GM10248 (cell line): ENCODE results near the gene PTPRG.

Experiments used
- CTCF ChIA-PET: fragments of 300-600 bp; sonication (Branson Sonifier 250); formaldehyde crosslinking; extraction: SDS; loops from one replicate; lab custom pipeline; 2021; ENCODE audit warnings: antibody characterized with exemption; lab: Yijun Ruan, JAX
- POLR2A ChIA-PET: fragments of 350-650 bp; sonication (Branson Sonifier 250); formaldehyde crosslinking; extraction: SDS; loops from one replicate; lab custom pipeline; 2020; ENCODE audit warnings: antibody characterized with exemption; lab: Yijun Ruan, JAX
- DNase-seq: peaks from one replicate; pipeline ENCODE4 v3.0.0; 2012; ENCODE audit errors: extremely low spot score
- CTCF ChIP-seq: IDR thresholded peaks from 2 replicates; pipeline ENCODE4 v1.5.1; 2012; ENCODE audit warnings: mild to moderate bottlenecking, low read depth; ENCODE audit errors: extremely low read depth, missing control alignments, control extremely low read depth

Gene PTPRG

DNA sequence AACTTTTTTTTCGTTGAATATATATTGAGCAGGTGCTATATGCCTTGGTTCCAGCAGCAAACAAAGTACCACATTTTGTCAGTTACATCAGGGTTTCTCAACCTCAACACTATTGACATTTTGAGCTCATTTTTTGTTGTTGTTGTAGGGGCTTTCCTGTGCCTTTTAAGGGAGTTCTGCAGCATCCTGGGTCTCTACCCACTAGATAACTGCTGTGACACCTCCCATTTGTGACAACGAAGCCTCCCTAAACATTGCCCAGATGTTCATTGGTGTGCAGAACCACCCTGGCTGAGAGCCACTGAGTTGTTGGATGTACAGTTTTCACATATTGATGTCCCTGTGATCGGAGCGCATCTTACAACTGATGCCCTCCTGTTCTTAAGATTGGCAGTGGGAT, 382.6 kb downstream of the PTPRG start:
- DNase-seq: no peak
- TF ChIP-seq CTCF: no peak
- POLR2A ChIA-PET: no interaction called here
- CTCF ChIA-PET: no interaction called here

DNA sequence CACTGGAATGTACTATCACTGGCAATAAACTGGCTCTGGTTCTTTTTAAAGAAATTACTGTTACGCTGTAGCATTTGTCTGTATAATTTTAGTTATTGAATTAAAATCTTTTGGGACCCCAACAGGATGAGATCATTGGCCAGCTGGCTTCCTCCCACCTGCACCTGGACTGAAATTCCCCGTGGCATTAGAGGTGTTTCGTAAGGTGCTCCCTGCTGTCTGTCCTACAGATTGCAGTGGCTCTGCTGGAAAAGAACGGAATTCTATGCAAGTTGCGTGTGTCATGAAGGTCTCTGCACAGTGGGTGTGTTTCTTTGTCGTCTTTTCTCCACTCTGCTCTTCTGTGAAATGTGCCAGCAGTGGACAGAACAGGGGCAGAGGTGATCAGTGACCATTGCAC, 383.4 kb downstream of the PTPRG start:
- no peak for TF ChIP-seq CTCF
- ChIA-PET CTCF (interaction anchor here (2.9 kb wide), 1 partner anchor 8 kb away, joined by 25 read pairs; no protein-coding TSS in a partner anchor), POLR2A (no interaction called here)
- no peak for DNase-seq

DNA sequence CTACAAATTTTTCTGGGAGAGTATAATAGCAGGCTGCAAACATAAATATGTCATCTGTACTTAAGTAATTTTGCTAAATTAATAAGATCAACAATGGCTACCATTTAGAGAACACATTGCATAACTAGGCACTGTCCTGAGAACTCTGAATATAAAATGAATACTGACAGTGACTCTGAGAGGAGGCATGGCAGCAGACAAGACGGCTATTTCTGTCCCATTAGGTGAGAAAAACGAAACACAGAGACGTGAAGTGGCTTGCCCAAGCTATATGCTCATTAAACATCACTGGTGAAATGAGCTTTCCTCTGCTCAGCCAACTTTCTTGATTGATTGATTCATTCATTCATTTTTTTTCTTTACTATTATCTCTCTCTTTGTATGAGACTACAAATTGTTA, 384.3 kb downstream of the PTPRG start:
- no peak for TF ChIP-seq CTCF
- DNase-seq: no peak
- ChIA-PET POLR2A (no interaction called here), CTCF (interaction anchor here (0.9 to 2.9 kb wide), 3 partner anchors 9 to 243 kb away, joined by 3 to 25 read pairs (median 4); no protein-coding TSS in a partner anchor)

DNA sequence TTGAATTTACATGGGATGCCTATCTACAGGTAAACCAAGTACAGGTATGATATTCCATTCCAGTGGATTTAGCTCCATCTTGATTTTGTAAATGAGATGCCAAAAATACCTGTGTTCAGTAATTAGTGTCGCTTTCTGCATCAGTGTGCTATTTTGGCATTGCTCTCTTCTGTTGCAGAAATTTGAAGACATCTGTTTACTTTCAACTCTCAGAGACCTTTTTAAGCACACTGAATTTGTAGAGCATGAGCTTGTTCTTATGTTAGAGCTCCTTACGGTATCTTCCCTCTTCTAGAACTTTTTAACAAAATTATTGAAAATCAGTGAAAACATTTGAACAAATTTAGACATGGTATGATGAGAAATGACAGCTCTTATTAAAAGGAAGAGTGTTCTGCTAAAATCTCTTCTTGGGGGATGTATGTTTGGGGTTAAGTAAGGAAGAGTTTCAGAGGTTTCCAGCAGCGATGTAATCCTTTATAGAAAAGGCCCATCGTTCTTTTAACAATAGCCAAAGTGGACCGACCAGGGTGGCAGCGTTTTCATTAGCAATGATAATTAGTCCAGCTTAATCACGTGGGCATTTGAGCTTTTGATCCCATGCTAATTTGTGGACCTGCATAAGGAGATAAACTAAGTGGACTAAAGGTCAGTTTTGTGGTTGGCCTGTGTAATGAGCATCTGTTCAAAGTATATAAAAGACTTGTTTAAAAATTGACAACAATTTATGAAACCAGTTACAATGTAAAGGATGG, 385.4 kb downstream of the PTPRG start:
- no peak for DNase-seq
- CTCF ChIA-PET: interaction anchor here (0.9 to 2.9 kb wide), 3 partner anchors 10 to 242 kb away, joined by 4 to 25 read pairs (median 5); no protein-coding TSS in a partner anchor
- POLR2A ChIA-PET: no interaction called here
- TF ChIP-seq CTCF: no peak

GRCh38 chr3:61947456-61947855, 386.1 kb downstream of the PTPRG start:
- ChIA-PET POLR2A (no interaction called here), CTCF (interaction anchor here (2.9 kb wide), 1 partner anchor 11 kb away, joined by 25 read pairs; no protein-coding TSS in a partner anchor)
- no peak for TF ChIP-seq CTCF
- no peak for DNase-seq

DNA sequence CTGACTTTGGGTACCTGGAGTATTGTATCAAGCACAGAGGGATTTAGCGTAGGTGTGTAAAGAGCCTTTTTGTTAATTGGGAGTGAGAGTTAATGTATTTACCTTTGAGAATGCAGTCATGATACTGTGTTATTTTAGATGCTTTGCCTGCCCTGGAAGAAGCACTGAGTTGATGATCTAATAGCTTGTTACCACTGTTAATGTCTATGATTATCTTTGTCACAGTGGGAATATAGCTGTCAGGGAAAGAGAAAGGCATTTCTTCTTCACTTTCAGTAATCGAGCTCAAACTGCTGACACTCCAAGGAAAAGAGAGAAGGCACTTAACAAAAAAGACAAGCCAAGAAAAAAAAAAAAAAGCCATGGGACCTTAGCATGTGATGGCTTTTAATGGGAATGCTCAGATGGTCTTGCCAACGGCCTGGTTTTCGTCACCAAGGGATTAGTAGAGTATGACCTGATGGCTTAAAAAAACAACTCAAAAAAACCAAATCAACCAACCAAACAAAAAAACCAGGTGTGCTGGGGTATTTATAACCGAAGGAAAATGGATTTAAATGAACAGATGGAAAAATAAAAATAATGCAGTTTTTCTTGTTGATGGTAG, 387.4 kb downstream of the PTPRG start:
- CTCF ChIA-PET: no interaction called here
- DNase-seq: no peak
- POLR2A ChIA-PET: no interaction called here
- TF ChIP-seq CTCF: no peak
